Measurements from ENCODE around the gene SELENOM. TPM values are rescaled to one million over a fixed set of nuclear protein-coding genes. Genes with fewer than 3 reads are reported as not detected.

Gene SELENOM
- total RNA-seq, 1 experiment from 2014 or later = 16.3 TPM

- peak; percentile 90 for TF ChIP-seq ARID4B (CRISPR knock-in tag; IDR thresholded peaks at IDR 0.05; ENCODE audit: borderline replicate concordance)
- no peak for TF ChIP-seq EMX1 (CRISPR knock-in tag; IDR thresholded peaks at IDR 0.05)
- 0 out of 2 replicates have a peak, but pooled peaks have one; percentile 23 for TF ChIP-seq GTF2I (CRISPR knock-in tag; conservative IDR thresholded peaks at IDR 0.05)
- no peak for TF ChIP-seq STAT6 (CRISPR knock-in tag; conservative IDR thresholded peaks at IDR 0.05; ENCODE audit: low read depth)
- TF ChIP-seq E2F1 (CRISPR knock-in tag; IDR thresholded peaks at IDR 0.05) = no peak
- peak; percentile 63 for TF ChIP-seq FOXP1 (CRISPR knock-in tag; IDR thresholded peaks at IDR 0.05; ENCODE audit: borderline replicate concordance)
- TF ChIP-seq AFF4 (CRISPR knock-in tag; IDR thresholded peaks at IDR 0.05; ENCODE audit: borderline replicate concordance) = no peak
- TF ChIP-seq IRF2 (CRISPR knock-in tag; IDR thresholded peaks at IDR 0.05; ENCODE audit: borderline replicate concordance, low read depth) = no peak
- TF ChIP-seq PREB (CRISPR knock-in tag; IDR thresholded peaks at IDR 0.05; ENCODE audit: borderline replicate concordance) = no peak
- TF ChIP-seq PRDM15 (CRISPR knock-in tag; IDR thresholded peaks at IDR 0.05) = no peak
- no peak for TF ChIP-seq FOXJ3 (CRISPR knock-in tag; IDR thresholded peaks at IDR 0.05; ENCODE audit: borderline replicate concordance)
- TF ChIP-seq, protein P1, sequence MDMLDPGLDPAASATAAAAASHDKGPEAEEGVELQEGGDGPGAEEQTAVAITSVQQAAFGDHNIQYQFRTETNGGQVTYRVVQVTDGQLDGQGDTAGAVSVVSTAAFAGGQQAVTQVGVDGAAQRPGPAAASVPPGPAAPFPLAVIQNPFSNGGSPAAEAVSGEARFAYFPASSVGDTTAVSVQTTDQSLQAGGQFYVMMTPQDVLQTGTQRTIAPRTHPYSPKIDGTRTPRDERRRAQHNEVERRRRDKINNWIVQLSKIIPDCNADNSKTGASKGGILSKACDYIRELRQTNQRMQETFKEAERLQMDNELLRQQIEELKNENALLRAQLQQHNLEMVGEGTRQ (CRISPR knock-in tag; IDR thresholded peaks at IDR 0.05) = peak; percentile 54
- no peak for TF ChIP-seq GABPB1 (CRISPR knock-in tag; IDR thresholded peaks at IDR 0.05)
- TF ChIP-seq MXD4 (CRISPR knock-in tag; IDR thresholded peaks at IDR 0.05; ENCODE audit: borderline replicate concordance) = no peak
- TF ChIP-seq NFYB (CRISPR knock-in tag; conservative IDR thresholded peaks at IDR 0.05; ENCODE audit: low read depth) = no peak
Measured at GRCh38 chr22:31084811-31085492, 22.4 kb downstream of the SELENOM start (continued).
